Measurements from ENCODE around the gene SHROOM2. TPM values are rescaled to one million over a fixed set of nuclear protein-coding genes. Genes with fewer than 3 reads are reported as not detected.

Gene SHROOM2
- polyA plus RNA-seq, 3 donors from 2014 or later: not detected

- peaks cover 0 to 11% (median 1%) of the 10 kb centered on the region in 3 donors for H3K27me3 Mint-ChIP-seq (ENCODE audit: low read depth in 3 of 3)
- no peak overlapping the region for H3K4me3 Mint-ChIP-seq
- no peaks in the 10 kb centered on the region for H3K4me1 Mint-ChIP-seq
- no peaks in the 10 kb centered on the region for H3K36me3 Mint-ChIP-seq
- H3K27ac Mint-ChIP-seq: no peak overlapping the region
- no peak for DNase-seq
- no peaks in the 10 kb centered on the region for H3K9me3 Mint-ChIP-seq
Measured at GRCh38 chrX:9888953-9889470, 102.8 kb downstream of the SHROOM2 start.

GRCh38 chrX:9890681-9891091, 104.5 kb downstream of the SHROOM2 start:
- no peak overlapping the region for H3K4me3 Mint-ChIP-seq

GRCh38 chrX:9895225-9895912, 109.1 kb downstream of the SHROOM2 start:
- Mint-ChIP-seq H3K36me3 (no peaks in the 10 kb centered on the region), H3K4me1 (no peaks in the 10 kb centered on the region), H3K27ac (no peak overlapping the region), H3K27me3 (ENCODE audit: low read depth in 3 of 3) (peaks cover 0 to 2% (median 0%) of the 10 kb centered on the region in 3 donors), H3K9me3 (no peaks in the 10 kb centered on the region), H3K4me3 (no peak overlapping the region)
- no peak for DNase-seq

More at GRCh38 chrX:9890681-9891091, 104.5 kb downstream of the SHROOM2 start:
- Mint-ChIP-seq H3K9me3 (no peaks in the 10 kb centered on the region), H3K4me1 (no peaks in the 10 kb centered on the region), H3K27me3 (ENCODE audit: low read depth in 3 of 3) (peaks cover 0 to 11% (median 1%) of the 10 kb centered on the region in 3 donors), H3K36me3 (no peaks in the 10 kb centered on the region), H3K27ac (no peak overlapping the region)
- DNase-seq: no peak

- H3K4me1 Mint-ChIP-seq: no peaks in the 10 kb centered on the region
- H3K9me3 Mint-ChIP-seq: no peaks in the 10 kb centered on the region
- H3K27ac Mint-ChIP-seq: no peak overlapping the region
- H3K4me3 Mint-ChIP-seq: no peak overlapping the region
- peaks cover 0 to 9% (median 0%) of the 10 kb centered on the region in 3 donors for H3K27me3 Mint-ChIP-seq (ENCODE audit: low read depth in 3 of 3)
- DNase-seq: no peak
- H3K36me3 Mint-ChIP-seq: no peaks in the 10 kb centered on the region
Measured at GRCh38 chrX:9897761-9898161, 111.5 kb downstream of the SHROOM2 start.

GRCh38 chrX:9899640-9900111, 113.4 kb downstream of the SHROOM2 start:
- no peak overlapping the region for H3K27ac Mint-ChIP-seq
- H3K9me3 Mint-ChIP-seq: no peaks in the 10 kb centered on the region
- H3K4me1 Mint-ChIP-seq: no peaks in the 10 kb centered on the region
- DNase-seq: no peak
- peaks cover 0 to 12% (median 0%) of the 10 kb centered on the region in 3 donors for H3K27me3 Mint-ChIP-seq (ENCODE audit: low read depth in 3 of 3)
- H3K36me3 Mint-ChIP-seq: no peaks in the 10 kb centered on the region
- no peak overlapping the region for H3K4me3 Mint-ChIP-seq

- H3K9me3 Mint-ChIP-seq: peaks cover 0 to 2% (median 0%) of the 10 kb centered on the region in 6 donors
- H3K4me1 Mint-ChIP-seq: no peaks in the 10 kb centered on the region
- H3K36me3 Mint-ChIP-seq: no peaks in the 10 kb centered on the region
- H3K4me3 Mint-ChIP-seq: no peak overlapping the region
- no peak for DNase-seq
- no peak overlapping the region for H3K27ac Mint-ChIP-seq
- H3K27me3 Mint-ChIP-seq (ENCODE audit: low read depth in 3 of 3): peaks cover 0 to 12% (median 5%) of the 10 kb centered on the region in 3 donors
Measured at GRCh38 chrX:9902656-9903055, 116.4 kb downstream of the SHROOM2 start.

- DNase-seq: no peak
- Mint-ChIP-seq H3K9me3 (peaks cover 0 to 2% (median 0%) of the 10 kb centered on the region in 6 donors), H3K27ac (no peak overlapping the region), H3K4me3 (no peak overlapping the region), H3K4me1 (no peaks in the 10 kb centered on the region), H3K27me3 (ENCODE audit: low read depth in 3 of 3) (peaks cover 4 to 12% (median 5%) of the 10 kb centered on the region in 3 donors), H3K36me3 (no peaks in the 10 kb centered on the region)
Measured at GRCh38 chrX:9903146-9903545, 116.9 kb downstream of the SHROOM2 start.

- H3K4me3 Mint-ChIP-seq: no peak overlapping the region
- H3K4me1 Mint-ChIP-seq: no peaks in the 10 kb centered on the region
- peaks cover 0 to 2% (median 0%) of the 10 kb centered on the region in 6 donors for H3K9me3 Mint-ChIP-seq
- H3K36me3 Mint-ChIP-seq: no peaks in the 10 kb centered on the region
- no peak overlapping the region for H3K27ac Mint-ChIP-seq
- no peak for DNase-seq
- H3K27me3 Mint-ChIP-seq (ENCODE audit: low read depth in 3 of 3): peaks cover 4 to 16% (median 5%) of the 10 kb centered on the region in 3 donors
Measured at GRCh38 chrX:9905288-9905687, 119.1 kb downstream of the SHROOM2 start.

- DNase-seq: no peak
- Mint-ChIP-seq H3K4me3 (no peak overlapping the region), H3K27ac (no peak overlapping the region), H3K4me1 (no peaks in the 10 kb centered on the region), H3K27me3 (ENCODE audit: low read depth in 3 of 3) (peaks cover 4 to 16% (median 5%) of the 10 kb centered on the region in 3 donors), H3K36me3 (no peaks in the 10 kb centered on the region), H3K9me3 (peaks cover 0 to 2% (median 0%) of the 10 kb centered on the region in 6 donors)
Measured at GRCh38 chrX:9905721-9906120, 119.5 kb downstream of the SHROOM2 start.

- H3K36me3 Mint-ChIP-seq: no peaks in the 10 kb centered on the region
- no peak for DNase-seq
- no peak overlapping the region for H3K27ac Mint-ChIP-seq
- H3K4me1 Mint-ChIP-seq: no peaks in the 10 kb centered on the region
- H3K9me3 Mint-ChIP-seq: peaks cover 0 to 2% (median 0%) of the 10 kb centered on the region in 6 donors
- H3K4me3 Mint-ChIP-seq: no peak overlapping the region
- H3K27me3 Mint-ChIP-seq (ENCODE audit: low read depth in 3 of 3): peaks cover 4 to 10% (median 5%) of the 10 kb centered on the region in 3 donors
Measured at GRCh38 chrX:9906919-9907318, 120.7 kb downstream of the SHROOM2 start.

- H3K27ac Mint-ChIP-seq: no peak overlapping the region
- H3K36me3 Mint-ChIP-seq: no peaks in the 10 kb centered on the region
- no peak overlapping the region for H3K4me3 Mint-ChIP-seq
- peaks cover 0 to 2% (median 0%) of the 10 kb centered on the region in 6 donors for H3K9me3 Mint-ChIP-seq
- peaks cover 4 to 13% (median 6%) of the 10 kb centered on the region in 3 donors for H3K27me3 Mint-ChIP-seq (ENCODE audit: low read depth in 3 of 3)
- H3K4me1 Mint-ChIP-seq: no peaks in the 10 kb centered on the region
- DNase-seq: no peak
Measured at GRCh38 chrX:9907645-9908387, 121.6 kb downstream of the SHROOM2 start.

- Mint-ChIP-seq H3K4me1 (no peaks in the 10 kb centered on the region), H3K4me3 (no peak overlapping the region), H3K27ac (no peak overlapping the region), H3K9me3 (peaks cover 0 to 2% (median 0%) of the 10 kb centered on the region in 6 donors), H3K36me3 (no peaks in the 10 kb centered on the region), H3K27me3 (ENCODE audit: low read depth in 3 of 3) (peaks cover 4 to 9% (median 6%) of the 10 kb centered on the region in 3 donors)
- DNase-seq: no peak
Measured at GRCh38 chrX:9909254-9909653, 123.0 kb downstream of the SHROOM2 start.

- Mint-ChIP-seq H3K4me1 (no peaks in the 10 kb centered on the region), H3K27ac (no peak overlapping the region), H3K9me3 (no peaks in the 10 kb centered on the region), H3K27me3 (ENCODE audit: low read depth in 3 of 3) (peaks cover 4 to 9% (median 5%) of the 10 kb centered on the region in 3 donors), H3K4me3 (no peak overlapping the region), H3K36me3 (no peaks in the 10 kb centered on the region)
- no peak for DNase-seq
Measured at GRCh38 chrX:9911487-9911886, 125.3 kb downstream of the SHROOM2 start.

Measured in immature natural killer cell (primary cell).